ENCODE data around the gene GMNN. TPM values are rescaled to one million over a fixed set of nuclear protein-coding genes. Genes with fewer than 3 reads are reported as not detected.
A peak's percentile ranks its signal among the peaks of the same experiment; 100 is the strongest.

The GMNN gene
- total RNA-seq, 4 donors from 2014 or later: 9.4 to 25.8 (median 14.5) TPM

GRCh38 chr6:24755279-24755678 lies 19.5 kb upstream of the GMNN start:
- H3K4me3 ChIP-seq (replicated peaks in 1 of 3): no peak overlapping the region
- TF ChIP-seq CTCF (IDR thresholded peaks at IDR 0.05) (no peak), POLR2A (IDR thresholded peaks at IDR 0.05) (no peak)
- H3K27me3 ChIP-seq: no peaks in the 10 kb centered on the region
- H3K4me1 ChIP-seq: peaks cover 4 to 6% of the 10 kb centered on the region in 2 donors
- no peak for DNase-seq
- intact Hi-C loops (cut with DNase I): no loop called here
- H3K27ac ChIP-seq: no peak overlapping the region
- no peaks in the 10 kb centered on the region for H3K9me3 ChIP-seq
- no peaks in the 10 kb centered on the region for H3K36me3 ChIP-seq

- Histone ChIP-seq H3K36me3 (no peaks in the 10 kb centered on the region), H3K9me3 (no peaks in the 10 kb centered on the region), H3K27me3 (no peaks in the 10 kb centered on the region), H3K27ac (no peak overlapping the region), H3K4me3 (replicated peaks in 1 of 3) (no peak overlapping the region), H3K4me1 (peaks cover 4 to 6% of the 10 kb centered on the region in 2 donors)
- intact Hi-C loops (cut with DNase I): no loop called here
- TF ChIP-seq CTCF (IDR thresholded peaks at IDR 0.05) (no peak), POLR2A (IDR thresholded peaks at IDR 0.05) (no peak)
- no peak for DNase-seq
- WGBS, 2 donors: 96% methylated on average over 6 of the region's 6 CpGs
Observed at GRCh38 chr6:24757611-24758010, 17.1 kb upstream of the GMNN start.

- Histone ChIP-seq H3K9me3 (no peaks in the 10 kb centered on the region), H3K27ac (peak overlapping the region in 1 of 3 donors; percentile 68), H3K36me3 (no peaks in the 10 kb centered on the region), H3K4me3 (replicated peaks in 1 of 3) (no peak overlapping the region), H3K4me1 (peaks cover 9 to 12% of the 10 kb centered on the region in 2 donors), H3K27me3 (no peaks in the 10 kb centered on the region)
- 91 to 94% methylated on average over 3 of the region's 3 CpGs for WGBS, 2 donors
- no peak for DNase-seq
- no peak for TF ChIP-seq POLR2A (IDR thresholded peaks at IDR 0.05)
- TF ChIP-seq CTCF (IDR thresholded peaks at IDR 0.05): no peak
- intact Hi-C loops (cut with DNase I): no loop called here
Observed at GRCh38 chr6:24759718-24760117, 15.0 kb upstream of the GMNN start.

- H3K27ac ChIP-seq: no peak overlapping the region
- no peak for DNase-seq
- H3K27me3 ChIP-seq: no peaks in the 10 kb centered on the region
- no peak overlapping the region for H3K4me3 ChIP-seq (replicated peaks in 1 of 3)
- no peaks in the 10 kb centered on the region for H3K36me3 ChIP-seq
- 97% methylated on average over 5 of the region's 5 CpGs for WGBS, 2 donors
- TF ChIP-seq CTCF (IDR thresholded peaks at IDR 0.05): no peak
- TF ChIP-seq POLR2A (IDR thresholded peaks at IDR 0.05): no peak
- H3K9me3 ChIP-seq: no peaks in the 10 kb centered on the region
- H3K4me1 ChIP-seq: peaks cover 9 to 12% of the 10 kb centered on the region in 2 donors
- intact Hi-C loops (cut with DNase I): no loop called here
Observed at GRCh38 chr6:24760210-24760609, 14.5 kb upstream of the GMNN start.

- Histone ChIP-seq H3K27me3 (no peaks in the 10 kb centered on the region), H3K36me3 (no peaks in the 10 kb centered on the region), H3K4me1 (peaks cover 9 to 12% of the 10 kb centered on the region in 2 donors), H3K4me3 (replicated peaks in 1 of 3) (no peak overlapping the region), H3K27ac (no peak overlapping the region), H3K9me3 (no peaks in the 10 kb centered on the region)
- intact Hi-C loops (cut with DNase I): no loop called here
- TF ChIP-seq CTCF (IDR thresholded peaks at IDR 0.05) (no peak), POLR2A (IDR thresholded peaks at IDR 0.05) (no peak)
- no peak for DNase-seq
- WGBS, 2 donors: 89 to 93% methylated on average over 9 to 16 of the region's 17 CpGs
Observed at GRCh38 chr6:24761193-24761835, 13.4 kb upstream of the GMNN start.

Data from thyroid gland (tissue), 4 donors.